GM19467 (cell line): Measurements from ENCODE around the gene KCNH6.

Experiments used
- ATAC-seq: cut with Tn5 transposase; IDR thresholded peaks from one replicate; pipeline ENCODE4 v1.9.1; 2021; ENCODE audit warnings: mild to moderate bottlenecking, moderate library complexity; ENCODE audit not compliant: unreplicated experiment

The KCNH6 gene

GRCh38 chr17:63549946-63550816 is 27.0 kb downstream of the KCNH6 start, which contains the start of gene DCAF7:
Gene DCAF7 (plus strand): TSS chr17:63550477. CDS start chr17:63550678, 201 bp downstream.
- peak; percentile 93 for ATAC-seq

- ATAC-seq, result no peak
These were observed 27.9 kb downstream of the KCNH6 start for GRCh38 chr17:63550817-63551639.

DNA sequence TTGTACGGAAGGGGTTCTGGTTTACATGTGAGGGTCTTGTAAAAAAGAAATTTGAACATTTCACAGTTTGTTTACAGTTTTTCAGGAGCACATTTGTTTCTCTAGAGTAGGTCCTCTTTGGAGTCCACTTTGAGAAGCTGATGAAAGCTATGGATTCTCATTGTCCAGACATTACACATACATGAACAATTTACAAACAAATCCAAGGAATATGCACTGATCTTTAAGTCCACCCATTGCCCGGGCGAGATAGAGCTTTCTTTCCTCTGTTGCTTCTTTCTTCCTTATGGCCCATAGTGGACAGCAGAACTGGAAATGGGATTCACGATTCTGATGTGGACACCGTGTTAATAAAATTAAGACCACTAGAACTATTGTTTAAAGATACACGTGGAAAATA is 29.1 kb downstream of the KCNH6 start:
- ATAC-seq, result no peak

- no peak for ATAC-seq
These were observed 32.5 kb downstream of the KCNH6 start for GRCh38 chr17:63555500-63556156.

- no peak for ATAC-seq
These were observed 34.3 kb downstream of the KCNH6 start for GRCh38 chr17:63557416-63557815.

- no peak for ATAC-seq
These were observed 35.3 kb downstream of the KCNH6 start for GRCh38 chr17:63558441-63558840.

- ATAC-seq, result no peak
These were observed 38.7 kb downstream of the KCNH6 start for GRCh38 chr17:63561819-63562218.

DNA sequence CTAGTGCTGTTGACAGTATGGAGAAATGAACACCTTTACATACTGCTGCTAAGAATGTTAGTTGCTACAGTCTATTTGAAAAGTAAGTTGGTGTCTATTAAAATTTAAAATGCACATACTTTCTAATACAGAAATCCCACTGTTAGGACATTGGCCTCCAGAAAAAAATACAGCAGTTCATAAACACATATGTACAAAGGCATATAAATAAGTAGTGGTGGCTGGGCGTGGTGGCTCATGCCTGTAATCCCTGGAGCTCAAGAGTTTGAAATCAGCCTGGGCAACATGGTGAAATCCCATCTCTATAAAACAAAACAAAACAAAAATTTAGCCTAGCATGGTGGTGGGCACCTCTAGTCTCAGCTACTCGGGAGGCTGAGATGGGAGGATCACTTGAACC is 40.2 kb downstream of the KCNH6 start:
- ATAC-seq, result no peak

DNA sequence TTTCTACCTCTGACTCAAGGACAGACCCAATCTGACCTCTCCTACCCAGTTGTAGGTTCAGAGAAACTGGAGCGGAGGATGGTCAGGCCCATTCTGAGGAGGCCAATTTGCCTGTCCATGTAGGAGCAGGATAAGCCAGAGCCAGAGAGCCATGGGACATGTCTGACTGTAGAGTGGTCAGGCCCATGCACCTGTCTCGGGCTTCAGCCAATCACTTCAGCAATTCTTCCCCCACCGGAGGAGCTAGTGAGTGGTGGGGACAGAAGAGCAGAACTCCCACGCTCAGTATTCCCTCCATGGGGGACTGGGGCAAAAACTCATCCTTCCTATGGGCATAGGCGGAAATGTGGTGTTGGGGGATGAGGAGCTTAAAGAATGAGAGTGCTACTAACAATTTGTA is 41.4 kb downstream of the KCNH6 start:
- no peak for ATAC-seq

- ATAC-seq, result no peak
These were observed 44.1 kb downstream of the KCNH6 start for GRCh38 chr17:63567229-63567628.

GRCh38 chr17:63568563-63568962 is 45.4 kb downstream of the KCNH6 start:
- no peak for ATAC-seq

- no peak for ATAC-seq
These were observed 48.6 kb downstream of the KCNH6 start for GRCh38 chr17:63571632-63572310.

DNA sequence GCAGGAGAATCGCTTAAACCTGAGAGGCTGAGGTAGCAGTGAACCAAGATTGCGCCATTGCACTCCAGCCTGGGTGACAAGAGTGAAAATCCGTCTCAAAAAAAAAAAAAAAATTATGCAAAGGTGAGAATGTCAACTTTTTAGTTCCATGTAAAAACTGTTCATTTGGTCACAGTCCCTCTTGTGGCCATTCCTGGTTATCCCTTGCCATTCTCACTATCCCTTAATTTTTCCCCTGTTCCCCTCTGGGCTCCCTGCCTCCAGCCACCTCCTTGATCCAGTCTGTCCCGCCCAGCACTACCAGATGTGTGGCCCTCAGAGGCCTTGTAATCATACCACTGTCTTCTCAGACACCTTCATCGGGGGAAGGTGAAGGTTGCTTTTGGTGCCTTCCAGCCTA is 50.5 kb downstream of the KCNH6 start:
- ATAC-seq, result no peak

- no peak for ATAC-seq
These were observed 55.0 kb downstream of the KCNH6 start for GRCh38 chr17:63578027-63578768.

GRCh38 chr17:63578769-63579111 is 55.6 kb downstream of the KCNH6 start:
- no peak for ATAC-seq

DNA sequence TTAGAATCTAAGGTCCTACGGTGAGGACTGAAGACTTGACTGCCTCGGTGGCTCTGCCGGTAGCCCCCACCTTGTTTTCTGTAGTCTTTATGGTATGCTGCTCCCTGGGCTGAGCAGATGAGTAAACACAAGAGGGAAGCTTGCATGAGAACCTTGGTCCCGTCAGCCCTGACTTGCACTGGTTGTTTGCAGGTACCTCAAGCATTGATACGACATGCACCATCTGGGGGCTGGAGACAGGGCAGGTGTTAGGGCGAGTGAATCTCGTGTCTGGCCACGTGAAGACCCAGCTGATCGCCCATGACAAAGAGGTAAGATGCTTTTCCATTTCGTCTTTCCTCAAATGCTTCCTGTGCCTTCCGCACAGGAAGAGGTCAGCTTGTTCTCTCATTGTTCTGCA is 56.5 kb downstream of the KCNH6 start:
- ATAC-seq, result no peak

GRCh38 chr17:63587770-63588169 is 64.6 kb downstream of the KCNH6 start:
- no peak for ATAC-seq

DNA sequence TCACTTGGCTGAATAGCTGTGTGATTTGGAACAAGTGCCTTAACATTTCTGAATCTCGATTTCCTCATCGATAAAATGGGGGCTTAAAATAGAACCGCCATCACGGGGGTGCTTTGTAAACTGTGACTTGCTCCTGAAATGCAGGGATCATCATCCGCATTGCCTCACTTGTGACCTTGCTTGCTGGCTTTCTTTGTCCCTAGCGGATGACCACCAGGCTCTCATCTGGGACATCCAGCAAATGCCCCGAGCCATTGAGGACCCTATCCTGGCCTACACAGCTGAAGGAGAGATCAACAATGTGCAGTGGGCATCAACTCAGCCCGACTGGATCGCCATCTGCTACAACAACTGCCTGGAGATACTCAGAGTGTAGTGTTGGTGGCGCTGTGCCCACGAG is 65.6 kb downstream of the KCNH6 start:
- ATAC-seq, result no peak

DNA sequence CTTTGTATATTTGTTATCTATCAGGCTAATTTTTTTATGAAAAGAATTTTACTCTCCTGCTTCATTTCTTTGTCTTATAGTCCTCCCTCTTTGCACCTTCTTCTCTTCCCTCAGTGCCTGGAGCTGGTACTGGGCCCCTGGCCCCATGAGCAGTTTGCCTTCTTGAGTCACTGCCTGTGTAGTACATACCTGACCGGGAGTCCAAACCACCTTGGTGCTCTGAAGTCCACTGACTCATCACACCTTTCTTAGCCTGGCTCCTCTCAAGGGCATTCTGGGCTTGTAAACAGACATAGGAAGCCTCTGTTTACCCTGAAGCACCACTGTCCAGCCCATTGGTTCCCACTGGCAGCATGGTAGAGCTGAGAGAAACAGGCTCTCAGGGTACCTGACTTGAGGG is 66.5 kb downstream of the KCNH6 start:
- no peak for ATAC-seq

GRCh38 chr17:63592797-63593196 is 69.6 kb downstream of the KCNH6 start:
- no peak for ATAC-seq
